Measurements from ENCODE around the gene BLOC1S5.

Gene BLOC1S5

DNA sequence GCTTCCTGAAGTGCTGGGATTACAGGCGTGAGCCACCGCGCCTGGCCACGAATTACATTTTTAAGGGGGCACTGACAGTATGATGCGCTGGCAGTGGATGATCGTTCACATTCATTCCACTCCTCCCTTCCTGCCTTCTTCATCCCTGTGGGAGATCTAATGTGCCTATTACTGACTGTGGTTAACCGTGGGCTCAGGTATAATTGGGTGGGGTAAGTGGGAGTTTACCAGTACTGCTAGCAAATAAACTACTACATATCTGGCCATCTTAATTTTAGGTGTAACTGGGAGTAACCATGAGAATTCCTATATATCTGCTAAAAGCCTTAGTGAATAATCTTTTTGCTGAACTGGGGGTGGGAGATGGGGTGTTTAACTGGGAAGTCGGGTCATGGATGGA lies 6.5 kb upstream of the BLOC1S5 start:
- Histone ChIP-seq H3K36me3 (ENCODE audit: insufficient read depth, insufficient read length, low read length) (no peaks in the 10 kb centered on the region), H3K9ac (ENCODE audit: insufficient read length, low read depth) (no peak overlapping the region), H3K9me3 (ENCODE audit: insufficient read depth, low read length) (no peaks in the 10 kb centered on the region), H3K4me1 (ENCODE audit: insufficient read depth, insufficient read length) (no peaks in the 10 kb centered on the region), H3K27me3 (ENCODE audit: insufficient read depth, insufficient read length) (no peaks in the 10 kb centered on the region), H3K4me3 (ENCODE audit: insufficient read length, low read depth) (no peak overlapping the region)
- TF ChIP-seq SUZ12 (IDR thresholded peaks at IDR 0.05; ENCODE audit: extremely low read depth, insufficient read depth, insufficient read length) (no peak), YY1 (IDR thresholded peaks at IDR 0.05; ENCODE audit: insufficient read depth, insufficient read length) (no peak), ZNF274 (IDR thresholded peaks at IDR 0.05; ENCODE audit: low read depth, low read length) (no peak)
- DNase-seq (ENCODE audit: low read depth, low spot score), result no peak

DNA sequence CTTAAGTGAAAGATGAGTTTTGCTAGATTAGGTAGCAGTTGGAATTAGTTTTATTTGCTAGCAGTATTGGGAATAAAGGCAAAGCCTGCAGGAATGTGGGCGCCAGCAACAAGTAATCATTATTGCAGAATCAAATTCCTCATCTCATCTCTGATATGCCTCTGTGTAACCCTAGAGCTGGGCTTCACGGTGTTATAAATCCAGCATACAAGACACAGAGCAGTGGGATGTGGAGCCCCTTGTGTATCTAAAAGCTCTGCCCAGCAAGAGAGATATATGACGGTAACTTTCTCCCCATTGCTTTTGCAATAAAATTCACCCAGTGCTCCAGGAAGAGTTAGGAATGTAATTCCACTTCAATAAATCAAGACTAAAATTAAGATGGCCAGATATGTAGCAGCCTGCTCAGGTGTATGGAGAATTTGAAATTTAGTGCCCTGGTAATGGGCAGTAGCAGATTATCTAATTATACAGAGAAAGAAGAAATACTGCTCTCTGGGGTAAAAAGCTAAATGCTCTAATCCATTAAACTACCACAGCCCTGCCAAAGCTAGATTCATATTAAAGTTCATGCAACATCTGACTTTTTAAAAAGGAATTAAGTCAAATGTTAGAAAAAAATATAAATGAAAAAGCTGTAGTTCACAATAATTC lies 5.6 kb upstream of the BLOC1S5 start:
- H3K4me3 ChIP-seq (ENCODE audit: insufficient read length, low read depth), result no peak overlapping the region
- no peaks in the 10 kb centered on the region for H3K4me1 ChIP-seq (ENCODE audit: insufficient read depth, insufficient read length)
- no peak for DNase-seq (ENCODE audit: low read depth, low spot score)
- no peak for TF ChIP-seq YY1 (IDR thresholded peaks at IDR 0.05; ENCODE audit: insufficient read depth, insufficient read length)
- no peak for TF ChIP-seq ZNF274 (IDR thresholded peaks at IDR 0.05; ENCODE audit: low read depth, low read length)
- no peak for TF ChIP-seq SUZ12 (IDR thresholded peaks at IDR 0.05; ENCODE audit: extremely low read depth, insufficient read depth, insufficient read length)
- H3K9me3 ChIP-seq (ENCODE audit: insufficient read depth, low read length), result no peaks in the 10 kb centered on the region
- no peak overlapping the region for H3K9ac ChIP-seq (ENCODE audit: insufficient read length, low read depth)
- H3K36me3 ChIP-seq (ENCODE audit: insufficient read depth, insufficient read length, low read length), result no peaks in the 10 kb centered on the region
- no peaks in the 10 kb centered on the region for H3K27me3 ChIP-seq (ENCODE audit: insufficient read depth, insufficient read length)

DNA sequence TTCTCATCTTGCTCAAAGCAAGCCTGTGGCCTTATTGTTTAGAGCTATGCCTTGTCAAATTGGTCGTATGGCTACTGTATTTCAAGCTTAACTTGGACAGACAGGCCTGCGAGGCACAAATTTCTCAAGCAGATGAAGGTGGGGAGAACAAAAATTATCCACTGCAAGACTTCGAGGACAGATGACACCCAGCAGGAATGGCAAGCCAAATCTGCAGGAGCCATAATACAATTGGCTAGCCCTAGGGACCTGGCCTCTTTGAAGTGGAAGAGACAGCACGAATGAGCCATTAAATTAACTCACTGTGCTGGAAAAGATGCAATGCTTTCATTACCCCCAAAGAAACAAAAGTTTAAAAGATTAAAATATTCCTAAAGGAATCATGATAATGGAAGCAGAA lies 5.0 kb upstream of the BLOC1S5 start:
- no peak overlapping the region for H3K9ac ChIP-seq (ENCODE audit: insufficient read length, low read depth)
- TF ChIP-seq YY1 (IDR thresholded peaks at IDR 0.05; ENCODE audit: insufficient read depth, insufficient read length), result no peak
- no peak for TF ChIP-seq SUZ12 (IDR thresholded peaks at IDR 0.05; ENCODE audit: extremely low read depth, insufficient read depth, insufficient read length)
- TF ChIP-seq ZNF274 (IDR thresholded peaks at IDR 0.05; ENCODE audit: low read depth, low read length), result no peak
- no peak overlapping the region for H3K4me3 ChIP-seq (ENCODE audit: insufficient read length, low read depth)
- no peak for DNase-seq (ENCODE audit: low read depth, low spot score)
- no peaks in the 10 kb centered on the region for H3K27me3 ChIP-seq (ENCODE audit: insufficient read depth, insufficient read length)
- no peaks in the 10 kb centered on the region for H3K36me3 ChIP-seq (ENCODE audit: insufficient read depth, insufficient read length, low read length)
- H3K4me1 ChIP-seq (ENCODE audit: insufficient read depth, insufficient read length), result no peaks in the 10 kb centered on the region
- H3K9me3 ChIP-seq (ENCODE audit: insufficient read depth, low read length), result no peaks in the 10 kb centered on the region

DNA sequence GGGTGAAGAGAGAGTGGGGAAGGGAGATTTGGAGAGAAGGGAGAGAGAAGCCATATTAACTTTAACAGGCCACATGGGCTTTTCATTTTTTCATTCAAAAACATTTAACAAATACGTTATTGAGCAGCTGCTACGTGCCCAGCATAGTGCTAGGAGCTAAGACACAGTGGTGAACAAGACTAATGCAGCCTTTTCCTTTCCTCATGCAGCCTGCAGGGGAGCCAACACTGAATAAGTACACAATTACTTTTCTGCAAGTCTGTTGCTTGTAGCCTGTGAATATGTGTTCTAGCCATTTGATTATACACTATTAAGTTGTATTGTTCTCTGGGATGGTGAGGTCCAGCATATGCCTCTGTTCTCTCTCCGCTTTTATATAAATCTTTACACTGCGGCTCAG lies 1.9 kb upstream of the BLOC1S5 start:
- no peaks in the 10 kb centered on the region for H3K4me1 ChIP-seq (ENCODE audit: insufficient read depth, insufficient read length)
- H3K9me3 ChIP-seq (ENCODE audit: insufficient read depth, low read length), result no peaks in the 10 kb centered on the region
- DNase-seq (ENCODE audit: low read depth, low spot score), result no peak
- TF ChIP-seq ZNF274 (IDR thresholded peaks at IDR 0.05; ENCODE audit: low read depth, low read length) (no peak), SUZ12 (IDR thresholded peaks at IDR 0.05; ENCODE audit: extremely low read depth, insufficient read depth, insufficient read length) (no peak), YY1 (IDR thresholded peaks at IDR 0.05; ENCODE audit: insufficient read depth, insufficient read length) (no peak)
- no peak overlapping the region for H3K4me3 ChIP-seq (ENCODE audit: insufficient read length, low read depth)
- H3K27me3 ChIP-seq (ENCODE audit: insufficient read depth, insufficient read length), result no peaks in the 10 kb centered on the region
- no peak overlapping the region for H3K9ac ChIP-seq (ENCODE audit: insufficient read length, low read depth)
- peaks cover 11% of the 10 kb centered on the region for H3K36me3 ChIP-seq (ENCODE audit: insufficient read depth, insufficient read length, low read length)

DNA sequence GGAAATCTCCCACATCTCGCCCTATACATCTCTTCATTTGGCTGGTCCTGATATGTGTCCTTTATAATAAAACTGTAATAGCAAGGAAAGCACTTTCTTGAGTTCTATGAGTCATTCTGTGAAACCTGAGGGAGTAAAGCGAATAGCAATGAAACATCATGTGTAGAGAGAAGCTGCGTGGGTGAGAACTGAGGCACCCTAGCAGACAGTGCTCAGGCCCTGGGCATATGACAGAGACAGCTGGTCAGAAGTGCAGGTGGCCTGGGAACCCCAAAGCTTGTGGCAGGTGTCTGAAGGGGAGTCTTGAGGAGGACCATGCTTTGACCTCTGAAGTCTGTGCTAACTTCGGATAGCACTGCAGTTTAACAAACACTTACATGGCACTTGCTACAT lies 1.3 kb upstream of the BLOC1S5 start:
- H3K27me3 ChIP-seq (ENCODE audit: insufficient read depth, insufficient read length), result no peaks in the 10 kb centered on the region
- no peak overlapping the region for H3K4me3 ChIP-seq (ENCODE audit: insufficient read length, low read depth)
- no peak for TF ChIP-seq YY1 (IDR thresholded peaks at IDR 0.05; ENCODE audit: insufficient read depth, insufficient read length)
- TF ChIP-seq ZNF274 (IDR thresholded peaks at IDR 0.05; ENCODE audit: low read depth, low read length), result no peak
- TF ChIP-seq SUZ12 (IDR thresholded peaks at IDR 0.05; ENCODE audit: extremely low read depth, insufficient read depth, insufficient read length), result no peak
- peaks cover 11% of the 10 kb centered on the region for H3K36me3 ChIP-seq (ENCODE audit: insufficient read depth, insufficient read length, low read length)
- no peak for DNase-seq (ENCODE audit: low read depth, low spot score)
- H3K4me1 ChIP-seq (ENCODE audit: insufficient read depth, insufficient read length), result no peaks in the 10 kb centered on the region
- H3K9me3 ChIP-seq (ENCODE audit: insufficient read depth, low read length), result no peaks in the 10 kb centered on the region
- H3K9ac ChIP-seq (ENCODE audit: insufficient read length, low read depth), result no peak overlapping the region

DNA sequence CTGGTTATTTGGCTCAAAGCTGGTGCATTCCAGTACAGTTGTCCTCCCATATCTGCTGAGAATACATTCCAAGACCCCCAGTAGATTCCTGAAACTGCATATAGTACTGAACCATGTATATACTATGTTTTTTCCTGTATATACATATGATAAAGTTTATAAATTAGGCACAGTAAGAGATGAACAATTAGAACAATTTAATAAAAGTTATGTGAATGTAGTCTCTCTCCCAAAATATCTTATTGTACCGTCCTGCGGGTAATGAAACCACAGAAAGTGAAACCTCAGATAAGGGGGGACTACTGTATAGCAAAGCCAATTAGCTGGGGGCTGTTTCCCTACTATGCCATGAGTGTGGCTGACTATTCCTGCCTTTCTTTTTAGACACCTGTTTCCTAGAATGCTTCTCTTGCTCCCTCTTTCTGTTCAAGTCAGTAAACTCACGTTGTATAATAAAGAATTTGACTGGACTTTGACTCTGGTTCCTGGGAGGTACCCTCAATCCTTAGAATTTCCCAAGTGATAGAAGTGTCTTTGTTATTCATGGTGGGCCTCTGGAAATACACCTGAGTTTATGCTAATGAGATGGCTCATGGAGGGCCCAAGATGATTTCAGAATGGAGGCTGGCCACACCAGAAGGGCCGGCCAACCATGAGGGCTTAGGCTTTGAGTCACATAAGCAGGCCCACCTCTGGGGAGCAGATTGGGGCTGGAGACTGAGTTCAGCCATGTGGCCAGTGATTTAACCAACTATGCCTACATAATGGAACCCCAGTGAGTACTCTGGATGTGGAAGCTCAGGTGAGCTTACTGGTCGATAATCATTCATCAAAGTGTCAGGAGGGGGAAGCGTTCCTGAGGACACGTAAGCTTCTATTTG lies 689 bp upstream of the BLOC1S5 start:
- peaks cover 17% of the 10 kb centered on the region for H3K36me3 ChIP-seq (ENCODE audit: insufficient read depth, insufficient read length, low read length)
- no peak for DNase-seq (ENCODE audit: low read depth, low spot score)
- no peaks in the 10 kb centered on the region for H3K4me1 ChIP-seq (ENCODE audit: insufficient read depth, insufficient read length)
- TF ChIP-seq ZNF274 (IDR thresholded peaks at IDR 0.05; ENCODE audit: low read depth, low read length) (no peak), SUZ12 (IDR thresholded peaks at IDR 0.05; ENCODE audit: extremely low read depth, insufficient read depth, insufficient read length) (no peak), YY1 (IDR thresholded peaks at IDR 0.05; ENCODE audit: insufficient read depth, insufficient read length) (no peak)
- no peak overlapping the region for H3K4me3 ChIP-seq (ENCODE audit: insufficient read length, low read depth)
- H3K27me3 ChIP-seq (ENCODE audit: insufficient read depth, insufficient read length), result no peaks in the 10 kb centered on the region
- H3K9ac ChIP-seq (ENCODE audit: insufficient read length, low read depth), result no peak overlapping the region
- no peaks in the 10 kb centered on the region for H3K9me3 ChIP-seq (ENCODE audit: insufficient read depth, low read length)

DNA sequence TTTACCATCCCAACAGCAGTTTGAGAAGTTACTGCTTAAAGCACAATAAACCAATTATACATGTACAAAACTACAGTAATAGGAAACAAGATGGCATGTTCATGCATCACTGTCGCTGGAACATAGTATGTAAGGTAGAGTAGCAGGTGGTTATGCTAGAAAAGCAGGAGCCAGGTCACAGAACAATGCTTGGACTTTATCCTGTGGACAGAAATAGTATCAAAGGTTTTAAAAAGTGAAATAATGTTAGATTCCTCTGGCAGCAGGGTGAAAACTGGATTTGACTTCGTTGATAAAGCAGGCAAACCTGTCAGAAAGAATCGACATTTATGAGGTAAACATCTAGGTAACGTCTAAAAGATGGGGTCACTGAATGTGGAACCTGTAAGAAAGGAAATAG lies 2.5 kb downstream of the BLOC1S5 start:
- Histone ChIP-seq H3K9ac (ENCODE audit: insufficient read length, low read depth) (no peak overlapping the region), H3K27me3 (ENCODE audit: insufficient read depth, insufficient read length) (no peaks in the 10 kb centered on the region), H3K36me3 (ENCODE audit: insufficient read depth, insufficient read length, low read length) (peaks cover 23% of the 10 kb centered on the region), H3K4me1 (ENCODE audit: insufficient read depth, insufficient read length) (no peaks in the 10 kb centered on the region), H3K9me3 (ENCODE audit: insufficient read depth, low read length) (no peaks in the 10 kb centered on the region), H3K4me3 (ENCODE audit: insufficient read length, low read depth) (no peak overlapping the region)
- TF ChIP-seq SUZ12 (IDR thresholded peaks at IDR 0.05; ENCODE audit: extremely low read depth, insufficient read depth, insufficient read length) (no peak), ZNF274 (IDR thresholded peaks at IDR 0.05; ENCODE audit: low read depth, low read length) (no peak), YY1 (IDR thresholded peaks at IDR 0.05; ENCODE audit: insufficient read depth, insufficient read length) (no peak)
- no peak for DNase-seq (ENCODE audit: low read depth, low spot score)

All from NT2/D1 (cell line).